ENCODE data around the gene CDT1. TPM values are rescaled to one million over a fixed set of nuclear protein-coding genes. Genes with fewer than 3 reads are reported as not detected.

Gene CDT1
- total RNA-seq, 1 donor from 2014 or later = 79.6 TPM

- Mint-ChIP-seq H3K36me3 (ENCODE audit: low read depth) (no peaks in the 10 kb centered on the region), H3K27me3 (ENCODE audit: low read depth) (peaks cover 11% of the 10 kb centered on the region), H3K9me3 (no peaks in the 10 kb centered on the region), H3K4me1 (peaks cover 9% of the 10 kb centered on the region), H3K27ac (ENCODE audit: unreplicated experiment) (no peak overlapping the region), H3K4me3 (no peak overlapping the region)
- TF ChIP-seq CTCF (conservative IDR thresholded peaks at IDR 0.05) = no peak
- no peak for DNase-seq (ENCODE audit: low read depth, low spot score)
These were observed 10.8 kb upstream of the CDT1 start for GRCh38 chr16:88792668-88793250.

- Mint-ChIP-seq H3K27me3 (ENCODE audit: low read depth) (peaks cover 8% of the 10 kb centered on the region), H3K36me3 (ENCODE audit: low read depth) (no peaks in the 10 kb centered on the region), H3K4me1 (peaks cover 9% of the 10 kb centered on the region), H3K9me3 (no peaks in the 10 kb centered on the region), H3K27ac (ENCODE audit: unreplicated experiment) (no peak overlapping the region), H3K4me3 (no peak overlapping the region)
- no peak for TF ChIP-seq CTCF (conservative IDR thresholded peaks at IDR 0.05)
- no peak for DNase-seq (ENCODE audit: low read depth, low spot score)
These were observed 10.2 kb upstream of the CDT1 start for GRCh38 chr16:88793251-88793954.

- Mint-ChIP-seq H3K27ac (ENCODE audit: unreplicated experiment) (peak overlapping the region; percentile 35), H3K9me3 (no peaks in the 10 kb centered on the region), H3K27me3 (ENCODE audit: low read depth) (peaks cover 3% of the 10 kb centered on the region), H3K4me3 (no peak overlapping the region), H3K36me3 (ENCODE audit: low read depth) (no peaks in the 10 kb centered on the region), H3K4me1 (peaks cover 5% of the 10 kb centered on the region)
- no peak for DNase-seq (ENCODE audit: low read depth, low spot score)
- TF ChIP-seq CTCF (conservative IDR thresholded peaks at IDR 0.05) = no peak
These were observed 7.3 kb upstream of the CDT1 start for GRCh38 chr16:88796278-88796677.

- H3K9me3 Mint-ChIP-seq = no peaks in the 10 kb centered on the region
- TF ChIP-seq CTCF (conservative IDR thresholded peaks at IDR 0.05) = no peak
- no peaks in the 10 kb centered on the region for H3K36me3 Mint-ChIP-seq (ENCODE audit: low read depth)
- H3K27me3 Mint-ChIP-seq (ENCODE audit: low read depth) = peaks cover 2% of the 10 kb centered on the region
- no peak overlapping the region for H3K27ac Mint-ChIP-seq (ENCODE audit: unreplicated experiment)
- no peaks in the 10 kb centered on the region for H3K4me1 Mint-ChIP-seq
- H3K4me3 Mint-ChIP-seq = no peak overlapping the region
- DNase-seq (ENCODE audit: low read depth, low spot score) = no peak
These were observed 5.5 kb upstream of the CDT1 start for GRCh38 chr16:88798073-88798472.

- Mint-ChIP-seq H3K4me3 (peak overlapping the region; percentile 49), H3K9me3 (no peaks in the 10 kb centered on the region), H3K27me3 (ENCODE audit: low read depth) (peaks cover 2% of the 10 kb centered on the region), H3K36me3 (ENCODE audit: low read depth) (no peaks in the 10 kb centered on the region), H3K27ac (ENCODE audit: unreplicated experiment) (no peak overlapping the region), H3K4me1 (no peaks in the 10 kb centered on the region)
- TF ChIP-seq CTCF (conservative IDR thresholded peaks at IDR 0.05) = no peak
- DNase-seq (ENCODE audit: low read depth, low spot score) = no peak
These were observed 4.7 kb upstream of the CDT1 start for GRCh38 chr16:88798772-88799455.

Measured in neural crest cell (in vitro differentiated cells).